Retinal pigment epithelial cell (primary cell): ENCODE results near the gene CD8B2.

Source experiments
- DNase-seq: peaks from one replicate; pipeline ENCODE4 v3.0.0-alpha.2; 2010; ENCODE audit warnings: low read depth
- H3K4me3 ChIP-seq: 2 replicates; pipeline ENCODE4 v1.5.1; 2011; ENCODE audit warnings: mild to moderate bottlenecking, low read length, control low read depth, moderate library complexity
- CTCF ChIP-seq: conservative IDR thresholded peaks from 2 replicates; pipeline ENCODE4 v1.5.1; 2011; ENCODE audit warnings: low read depth, low read length, control low read depth, inconsistent platforms

CD8B2 gene

GRCh38 chr2:106521016-106521415, 33.9 kb downstream of the CD8B2 start:
- H3K4me3 ChIP-seq = no peak overlapping the region
- no peak for DNase-seq
- TF ChIP-seq CTCF = no peak

- no peak for TF ChIP-seq CTCF
- H3K4me3 ChIP-seq = no peak overlapping the region
- no peak for DNase-seq
Measured at GRCh38 chr2:106523976-106524665, 37.0 kb downstream of the CD8B2 start.

GRCh38 chr2:106530866-106531265, 43.7 kb downstream of the CD8B2 start:
- H3K4me3 ChIP-seq = no peak overlapping the region
- DNase-seq = no peak
- TF ChIP-seq CTCF = no peak

GRCh38 chr2:106531676-106532214, 44.6 kb downstream of the CD8B2 start:
- DNase-seq = no peak
- TF ChIP-seq CTCF = no peak
- H3K4me3 ChIP-seq = no peak overlapping the region

GRCh38 chr2:106532236-106532635, 45.1 kb downstream of the CD8B2 start:
- DNase-seq = no peak
- TF ChIP-seq CTCF = no peak
- H3K4me3 ChIP-seq = no peak overlapping the region

- TF ChIP-seq CTCF = no peak
- no peak overlapping the region for H3K4me3 ChIP-seq
- no peak for DNase-seq
Measured at GRCh38 chr2:106534471-106534870, 47.3 kb downstream of the CD8B2 start.

GRCh38 chr2:106536490-106536889, 49.3 kb downstream of the CD8B2 start:
- DNase-seq = no peak
- H3K4me3 ChIP-seq = no peak overlapping the region
- no peak for TF ChIP-seq CTCF
